Muscle layer of duodenum (tissue), 2 donors: ENCODE measurements around the gene SGCD.

Experiments used
- H3K27ac ChIP-seq: one replicate; pipeline ENCODE4 v1.7.0; 2013; ENCODE audit warnings: mild to moderate bottlenecking, low read length
- H3K27me3 ChIP-seq: one replicate; pipeline ENCODE4 v1.7.0; 2013; ENCODE audit warnings: low read depth, mild to moderate bottlenecking, control low read depth, low read length
- H3K36me3 ChIP-seq, 2 donors: one replicate each; pipeline ENCODE4 v1.7.0; 2013; ENCODE audit warnings: low read length in 2 of 2, control low read depth in 1 of 2, mild to moderate bottlenecking in 1 of 2; ENCODE audit not compliant: insufficient read depth in 2 of 2, control insufficient read depth in 1 of 2
- H3K4me1 ChIP-seq, 2 donors: one replicate each; pipeline ENCODE4 v1.7.0; 2013; ENCODE audit warnings: low read length in 2 of 2, mild to moderate bottlenecking in 2 of 2, control low read depth in 1 of 2, moderate library complexity in 1 of 2; ENCODE audit not compliant: insufficient read depth in 2 of 2, control insufficient read depth in 1 of 2
- H3K4me3 ChIP-seq, 2 donors: one replicate each; pipeline ENCODE4 v1.7.0; 2013; ENCODE audit warnings: low read length in 2 of 2, low read depth in 1 of 2, mild to moderate bottlenecking in 1 of 2
- H3K9me3 ChIP-seq, 2 donors: one replicate each; pipeline ENCODE4 v1.7.0; 2013; ENCODE audit warnings: low read length in 2 of 2, control low read depth in 1 of 2, mild to moderate bottlenecking in 1 of 2; ENCODE audit not compliant: control insufficient read depth in 1 of 2
- donor health status: healthy.

SGCD gene

DNA sequence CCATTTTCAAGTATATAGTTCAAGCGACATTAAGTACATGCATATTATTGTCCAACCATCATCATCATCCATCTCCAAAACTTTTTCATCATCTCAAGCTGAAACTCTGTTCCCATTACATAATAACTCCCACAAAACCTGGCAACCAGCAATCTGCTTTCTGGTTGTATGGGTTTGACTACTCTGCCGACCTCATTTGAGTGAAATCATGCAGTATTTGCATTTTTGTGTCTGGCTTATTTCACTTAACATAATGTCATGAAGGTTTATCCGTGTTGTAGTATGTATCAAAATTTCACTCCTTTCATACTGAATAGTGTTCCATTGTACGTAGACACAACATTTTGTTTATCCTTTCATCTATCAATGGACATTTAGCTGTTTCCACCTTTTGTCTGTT lies 74.8 kb downstream of the SGCD start:
- no peaks in the 10 kb centered on the region for H3K9me3 ChIP-seq
- H3K27me3 ChIP-seq: no peaks in the 10 kb centered on the region
- peaks cover 6 to 22% of the 10 kb centered on the region in 2 donors for H3K4me1 ChIP-seq
- no peak overlapping the region for H3K27ac ChIP-seq
- no peak overlapping the region for H3K4me3 ChIP-seq
- H3K36me3 ChIP-seq: no peaks in the 10 kb centered on the region

DNA sequence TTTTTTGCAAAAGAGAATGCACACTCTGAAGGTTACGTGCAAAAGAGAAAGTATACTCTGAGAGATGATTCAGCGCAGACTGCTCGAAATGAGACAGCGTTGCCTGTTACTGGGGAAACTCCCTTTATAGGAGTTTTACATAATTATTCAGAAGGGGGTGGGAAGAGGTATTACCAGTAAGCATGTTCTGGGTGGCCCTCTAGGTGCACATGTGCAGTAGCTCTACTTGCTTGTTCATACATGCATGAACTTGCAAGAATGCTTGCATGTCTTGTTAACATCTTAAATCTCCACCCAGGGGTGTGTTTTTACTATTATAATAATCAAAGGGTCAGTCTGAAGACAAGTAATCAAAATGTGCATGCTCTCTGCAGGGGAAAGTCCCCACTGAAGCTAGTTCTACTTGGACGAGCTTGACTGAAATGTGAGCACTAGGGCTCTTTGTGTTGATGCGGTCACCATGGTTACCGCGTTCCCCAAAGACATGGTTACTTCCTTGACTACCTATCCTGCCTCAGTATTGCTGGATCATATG lies 75.5 kb downstream of the SGCD start:
- no peak overlapping the region for H3K27ac ChIP-seq

DNA sequence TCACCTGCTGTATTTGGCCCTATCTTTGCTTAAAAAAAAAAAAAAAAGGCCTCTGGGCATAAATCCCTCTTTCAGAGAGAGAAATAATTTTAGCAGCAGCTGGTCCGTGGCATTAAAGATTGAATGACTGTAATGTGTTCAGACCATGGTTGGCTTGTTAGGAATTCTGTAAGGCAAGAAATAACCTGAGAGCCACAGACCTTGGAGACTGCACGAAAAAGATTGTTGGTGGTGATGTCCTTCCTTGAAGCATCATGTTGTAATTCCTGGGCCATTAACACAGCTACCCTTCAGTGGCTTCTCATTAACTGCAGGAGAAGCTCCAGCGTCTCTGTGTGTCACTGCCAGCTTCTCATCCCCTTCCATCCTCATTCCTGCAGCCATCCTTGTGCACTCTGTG lies 79.0 kb downstream of the SGCD start:
- Histone ChIP-seq H3K9me3 (no peaks in the 10 kb centered on the region), H3K27me3 (no peaks in the 10 kb centered on the region), H3K36me3 (no peaks in the 10 kb centered on the region), H3K27ac (no peak overlapping the region), H3K4me3 (no peak overlapping the region), H3K4me1 (peaks cover 0 to 20% of the 10 kb centered on the region in 2 donors)

More for the DNA sequence above, 75.5 kb downstream of the SGCD start:
- H3K27me3 ChIP-seq: no peaks in the 10 kb centered on the region
- no peak overlapping the region for H3K4me3 ChIP-seq
- no peaks in the 10 kb centered on the region for H3K9me3 ChIP-seq
- peaks cover 6 to 21% of the 10 kb centered on the region in 2 donors for H3K4me1 ChIP-seq
- H3K36me3 ChIP-seq: no peaks in the 10 kb centered on the region

DNA sequence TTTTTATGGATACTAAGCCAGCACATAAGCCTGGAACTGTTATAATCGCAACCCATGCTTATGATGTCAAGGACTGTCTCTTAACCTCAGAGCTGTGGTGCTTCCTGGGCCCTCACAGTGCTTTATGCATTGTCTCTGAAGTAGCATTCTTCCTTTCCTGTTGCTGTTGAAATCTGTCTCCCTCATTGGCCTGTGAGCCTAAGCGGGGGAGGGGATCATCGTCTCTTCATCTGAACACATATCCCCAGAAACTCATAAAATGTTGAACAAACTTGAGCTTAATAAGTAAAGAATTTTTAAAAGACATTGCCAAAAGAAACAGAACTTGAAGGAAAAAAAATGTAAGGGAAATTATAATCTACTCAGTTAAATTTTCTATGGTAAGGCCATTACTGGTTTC lies 80.3 kb downstream of the SGCD start:
- Histone ChIP-seq H3K4me1 (peaks cover 0 to 24% of the 10 kb centered on the region in 2 donors), H3K36me3 (no peaks in the 10 kb centered on the region), H3K27me3 (no peaks in the 10 kb centered on the region), H3K27ac (no peak overlapping the region), H3K4me3 (no peak overlapping the region), H3K9me3 (no peaks in the 10 kb centered on the region)

DNA sequence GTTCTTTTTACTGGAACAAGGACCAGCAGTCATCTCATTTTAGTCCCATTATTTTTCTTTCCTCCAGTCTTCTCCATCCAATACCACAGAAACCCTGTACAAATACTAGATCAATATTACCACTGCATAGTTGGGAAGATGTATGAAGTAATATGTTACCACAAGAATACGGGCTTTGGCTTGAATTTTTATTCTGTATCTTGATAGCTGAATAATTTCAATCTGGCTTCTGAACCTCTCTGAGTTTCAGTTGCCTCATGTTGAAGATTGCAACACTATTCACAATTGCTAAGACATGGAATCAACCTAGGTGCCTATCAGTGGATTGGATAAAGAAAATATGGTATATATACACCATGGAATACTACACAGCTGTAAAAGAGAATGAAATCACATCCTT lies 82.9 kb downstream of the SGCD start:
- no peaks in the 10 kb centered on the region for H3K36me3 ChIP-seq
- H3K9me3 ChIP-seq: no peaks in the 10 kb centered on the region
- H3K4me1 ChIP-seq: peaks cover 0 to 30% of the 10 kb centered on the region in 2 donors
- no peaks in the 10 kb centered on the region for H3K27me3 ChIP-seq
- no peak overlapping the region for H3K4me3 ChIP-seq
- H3K27ac ChIP-seq: no peak overlapping the region

DNA sequence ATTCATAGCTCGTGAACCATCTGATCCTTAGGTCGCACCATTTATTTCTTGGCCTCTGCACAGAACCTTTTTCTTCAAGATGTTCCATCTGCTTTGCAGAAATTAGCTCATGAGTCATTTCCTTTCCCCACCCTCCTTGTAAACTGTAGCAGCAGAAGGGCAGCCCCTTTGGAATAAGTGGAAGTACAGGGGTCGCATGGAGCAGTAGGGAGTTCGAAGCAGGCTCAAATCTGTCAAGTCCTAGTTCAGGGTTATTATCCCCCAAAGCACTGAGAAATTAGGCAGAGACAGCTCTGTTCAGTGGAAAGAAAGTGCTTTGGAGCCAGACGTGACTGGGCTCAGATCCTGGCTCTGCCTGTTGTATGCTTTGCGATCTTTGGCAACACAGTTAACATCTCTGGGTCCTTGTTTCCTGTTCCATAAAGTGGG lies 84.2 kb downstream of the SGCD start:
- peak overlapping the region in 1 of 2 donors; percentile 27 for H3K4me3 ChIP-seq
- no peaks in the 10 kb centered on the region for H3K27me3 ChIP-seq
- peaks cover 0 to 26% of the 10 kb centered on the region in 2 donors for H3K4me1 ChIP-seq
- H3K27ac ChIP-seq: peak overlapping the region; percentile 87
- H3K36me3 ChIP-seq: no peaks in the 10 kb centered on the region
- H3K9me3 ChIP-seq: no peaks in the 10 kb centered on the region

DNA sequence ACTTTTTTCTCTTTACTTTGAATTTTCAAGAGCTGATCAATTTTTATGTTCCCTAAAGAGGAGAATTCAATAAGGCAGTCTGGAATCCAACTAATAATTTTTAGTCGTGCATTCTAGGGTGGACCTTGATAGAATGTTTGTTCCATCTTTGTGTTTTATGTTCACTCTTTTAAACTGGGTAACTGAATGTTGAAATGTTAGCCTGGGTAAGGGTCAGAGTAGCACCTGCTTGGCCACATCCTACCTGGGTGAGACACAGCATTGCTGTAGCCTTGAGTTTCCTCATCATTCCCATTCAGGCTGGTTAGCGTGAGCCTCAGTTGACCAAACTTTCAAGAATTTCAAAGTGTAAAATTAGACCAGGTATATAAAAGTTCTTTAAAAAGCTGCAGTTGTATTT lies 85.0 kb downstream of the SGCD start:
- no peak overlapping the region for H3K4me3 ChIP-seq
- peaks cover 0 to 26% of the 10 kb centered on the region in 2 donors for H3K4me1 ChIP-seq
- no peaks in the 10 kb centered on the region for H3K9me3 ChIP-seq
- peak overlapping the region; percentile 22 for H3K27ac ChIP-seq
- H3K36me3 ChIP-seq: no peaks in the 10 kb centered on the region
- no peaks in the 10 kb centered on the region for H3K27me3 ChIP-seq

DNA sequence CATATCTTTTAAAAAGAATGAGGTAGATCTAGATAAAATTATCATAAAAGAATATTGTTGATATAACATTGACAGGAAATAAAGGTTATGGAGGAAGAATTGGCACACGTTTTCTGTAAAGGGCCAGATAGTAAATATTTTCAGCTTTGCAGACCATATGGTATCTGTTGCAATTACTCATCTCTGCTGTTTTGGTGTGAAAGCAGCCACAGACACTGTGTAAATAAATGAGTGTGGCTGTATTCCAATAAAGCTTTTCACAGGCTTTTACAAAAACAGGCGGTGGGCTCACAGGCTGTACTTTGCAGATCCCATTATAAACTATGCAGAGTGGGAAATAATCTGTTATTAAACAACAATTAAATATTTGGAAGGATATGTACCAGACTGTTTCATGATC lies 87.4 kb downstream of the SGCD start:
- Histone ChIP-seq H3K4me1 (peaks cover 0 to 26% of the 10 kb centered on the region in 2 donors), H3K4me3 (no peak overlapping the region), H3K27ac (no peak overlapping the region), H3K9me3 (no peaks in the 10 kb centered on the region), H3K27me3 (no peaks in the 10 kb centered on the region), H3K36me3 (no peaks in the 10 kb centered on the region)

DNA sequence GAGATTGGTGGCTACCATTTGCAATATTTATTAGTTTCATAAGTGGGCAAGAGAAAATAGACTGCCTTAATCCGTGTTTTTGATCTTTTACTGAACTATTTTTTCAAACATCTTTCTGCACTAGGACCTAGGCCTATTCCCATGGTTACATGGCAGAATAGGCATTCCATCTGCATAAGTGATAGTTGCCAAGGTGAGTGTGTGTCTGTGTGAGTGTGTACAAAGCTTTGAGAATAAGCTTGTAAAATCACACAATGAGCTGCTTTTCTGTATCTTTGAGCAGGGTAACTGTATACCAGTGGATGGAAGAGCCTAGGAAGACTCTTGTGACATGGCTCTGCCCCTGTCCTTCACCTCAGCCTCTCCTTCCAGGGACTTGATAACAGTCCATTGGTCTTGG lies 92.7 kb downstream of the SGCD start:
- H3K4me3 ChIP-seq: no peak overlapping the region
- no peaks in the 10 kb centered on the region for H3K36me3 ChIP-seq
- no peaks in the 10 kb centered on the region for H3K27me3 ChIP-seq
- no peaks in the 10 kb centered on the region for H3K9me3 ChIP-seq
- H3K4me1 ChIP-seq: peaks cover 0 to under 1% of the 10 kb centered on the region in 2 donors
- no peak overlapping the region for H3K27ac ChIP-seq

DNA sequence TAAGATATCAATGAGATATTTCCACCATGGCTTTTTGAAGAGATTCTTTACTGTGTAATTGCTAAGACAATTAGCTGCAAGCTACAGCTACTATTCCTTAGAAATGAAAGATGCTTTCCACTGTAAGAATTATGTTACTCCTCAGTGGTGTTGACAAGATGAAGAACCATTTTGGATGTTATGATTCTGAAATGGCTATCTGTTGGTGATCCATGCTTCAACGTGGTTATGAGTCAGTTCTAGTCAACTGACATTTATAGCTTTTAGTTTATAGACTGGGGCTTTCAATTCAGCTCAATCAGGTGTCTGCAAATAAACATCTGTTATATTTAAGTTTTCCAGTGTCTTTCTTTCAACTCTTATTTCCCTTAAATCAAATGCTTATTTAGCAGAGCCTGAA lies 93.7 kb downstream of the SGCD start:
- no peak overlapping the region for H3K27ac ChIP-seq
- no peaks in the 10 kb centered on the region for H3K9me3 ChIP-seq
- H3K27me3 ChIP-seq: no peaks in the 10 kb centered on the region
- H3K4me3 ChIP-seq: no peak overlapping the region
- no peaks in the 10 kb centered on the region for H3K36me3 ChIP-seq
- no peaks in the 10 kb centered on the region for H3K4me1 ChIP-seq

DNA sequence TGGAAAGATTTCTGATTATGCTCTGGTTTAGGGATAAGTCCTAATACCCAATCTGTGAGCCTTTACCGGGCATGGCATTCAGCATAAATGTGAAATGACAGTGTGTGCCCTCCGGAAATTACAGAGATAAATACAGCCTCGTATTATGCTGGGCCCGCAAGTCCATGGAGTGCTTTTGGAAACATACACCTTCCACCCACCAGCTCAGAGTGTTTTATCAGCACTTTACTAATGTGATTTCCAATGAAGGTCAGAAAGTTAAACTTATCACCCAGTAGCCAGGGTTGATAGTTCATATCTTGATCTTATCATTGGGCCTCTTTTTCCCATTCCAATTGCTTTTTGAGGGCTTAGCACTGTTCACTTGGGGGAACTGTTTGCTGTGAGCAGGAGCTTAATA lies 94.8 kb downstream of the SGCD start:
- no peak overlapping the region for H3K27ac ChIP-seq
- no peaks in the 10 kb centered on the region for H3K4me1 ChIP-seq
- no peak overlapping the region for H3K4me3 ChIP-seq
- H3K36me3 ChIP-seq: no peaks in the 10 kb centered on the region
- H3K9me3 ChIP-seq: peaks cover 0 to 1% of the 10 kb centered on the region in 2 donors
- H3K27me3 ChIP-seq: no peaks in the 10 kb centered on the region

DNA sequence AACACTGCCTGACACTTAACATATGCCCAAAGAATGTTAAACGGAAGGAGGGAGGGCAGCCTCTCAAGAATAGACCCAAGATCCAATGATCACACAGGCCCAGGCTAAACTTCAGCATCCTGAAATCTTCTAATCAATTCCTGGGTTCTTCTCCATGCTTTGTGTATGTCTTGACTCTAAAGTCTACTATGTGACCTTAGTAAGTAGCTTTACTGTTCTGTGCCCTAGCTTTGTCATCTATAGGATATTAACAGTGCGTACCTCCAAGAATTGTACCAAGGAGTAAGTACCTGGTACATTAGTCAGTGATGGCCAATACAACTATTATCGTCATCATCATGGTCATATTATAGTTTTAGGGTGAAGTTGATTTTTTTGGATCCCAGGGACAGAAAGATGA lies 96.6 kb downstream of the SGCD start:
- Histone ChIP-seq H3K4me3 (no peak overlapping the region), H3K27me3 (no peaks in the 10 kb centered on the region), H3K27ac (no peak overlapping the region), H3K4me1 (no peaks in the 10 kb centered on the region), H3K9me3 (peaks cover 0 to 4% of the 10 kb centered on the region in 2 donors), H3K36me3 (no peaks in the 10 kb centered on the region)
